GM19467 (cell line): ENCODE results near the gene OOSP4B.
"Not testable (repeated sequence)": the region's sequence is repeated elsewhere in the genome, so short reads cannot be mapped to it uniquely, and the experiment has no call there.

Experiments
- ATAC-seq: cut with Tn5 transposase; IDR thresholded peaks from one replicate; pipeline ENCODE4 v1.9.1; 2021; ENCODE audit warnings: mild to moderate bottlenecking, moderate library complexity; ENCODE audit not compliant: unreplicated experiment

OOSP4B gene

GRCh38 chr11:60016881-60017280 is at the start of gene OOSP4B:
Gene OOSP4B, plus strand, starts transcription at chr11:60017181.
- ATAC-seq = no peak

- ATAC-seq = no peak
Observed at GRCh38 chr11:59967677-59968394, 49.1 kb upstream of the OOSP4B start.

DNA sequence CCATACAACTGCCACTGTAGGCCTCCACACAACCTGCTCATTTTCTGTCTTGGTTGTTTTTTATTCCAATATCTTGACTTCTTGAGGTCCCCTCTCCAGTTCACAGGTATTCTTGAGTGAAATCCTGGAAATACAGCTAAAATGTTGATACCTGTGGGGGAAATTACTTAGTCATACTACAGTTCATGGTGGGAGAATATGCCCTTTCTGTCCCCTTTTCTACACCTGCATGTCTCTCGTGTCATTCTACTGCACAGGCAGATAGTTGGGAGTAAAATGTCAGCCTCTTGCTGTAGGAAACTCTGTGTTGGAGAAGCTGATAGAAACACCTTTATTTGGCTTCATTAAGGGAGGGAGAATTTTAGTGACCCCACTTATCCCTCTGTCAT is 48.6 kb upstream of the OOSP4B start:
- ATAC-seq = no peak

DNA sequence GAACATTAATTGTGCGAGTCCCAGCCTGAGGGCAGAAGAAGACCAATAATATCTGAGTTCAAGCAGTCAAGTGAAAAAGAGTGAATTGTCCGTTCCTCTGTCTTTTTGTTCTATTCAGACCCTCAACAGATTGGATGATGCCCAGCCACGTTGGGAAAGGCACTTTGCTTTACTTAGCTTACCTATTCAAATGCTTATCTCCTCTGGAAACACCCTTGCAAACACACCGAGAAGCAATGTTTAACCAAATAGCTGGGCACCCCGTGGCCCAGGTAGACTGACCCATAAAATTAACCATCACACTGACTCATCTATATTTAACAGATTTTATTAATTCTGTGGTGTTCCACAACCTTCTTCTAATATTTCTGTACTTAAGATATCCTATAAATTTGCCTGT is 43.9 kb upstream of the OOSP4B start:
- no peak for ATAC-seq

- no peak for ATAC-seq
Observed at GRCh38 chr11:59981106-59981770, 35.7 kb upstream of the OOSP4B start.

GRCh38 chr11:59982037-59982436 is 34.9 kb upstream of the OOSP4B start:
- not testable (repeated sequence) for ATAC-seq

DNA sequence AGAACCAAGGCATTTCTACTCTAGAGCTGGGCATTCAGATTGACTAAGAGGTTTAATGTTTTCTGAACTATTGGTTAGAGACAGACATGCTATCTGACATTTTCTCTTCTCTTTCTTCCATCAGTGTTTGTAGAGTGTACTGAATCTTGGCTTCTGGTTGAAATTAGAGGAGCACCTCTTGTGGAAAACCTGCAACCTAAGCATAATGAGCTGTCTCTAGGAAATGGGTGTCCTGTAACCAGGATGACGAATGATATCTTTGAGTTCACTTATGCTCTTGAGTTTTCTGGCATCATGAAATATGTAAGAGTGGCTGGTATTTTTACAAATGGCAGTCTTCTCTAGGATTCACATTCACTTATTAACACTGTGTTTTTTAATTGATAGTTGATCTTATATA is 33.8 kb upstream of the OOSP4B start:
- ATAC-seq = no peak

DNA sequence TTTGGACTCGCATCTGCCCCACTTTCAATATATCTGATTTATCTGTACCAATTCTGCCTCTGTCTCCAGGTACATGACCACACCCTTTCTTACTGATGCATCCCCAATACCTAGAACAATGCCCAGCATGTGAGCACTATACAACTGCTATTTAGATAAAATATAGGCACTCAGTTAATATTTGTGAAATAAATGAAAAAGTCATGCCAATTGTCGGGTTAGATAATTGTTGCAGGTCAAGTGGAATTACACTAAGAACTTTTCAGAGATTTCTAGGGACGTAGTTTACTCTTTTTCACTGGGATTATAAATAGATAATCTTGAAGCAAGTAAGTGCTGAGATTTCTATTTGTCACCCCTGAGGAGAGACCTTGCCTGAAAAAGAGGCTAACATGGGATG is 32.6 kb upstream of the OOSP4B start:
- no peak for ATAC-seq

DNA sequence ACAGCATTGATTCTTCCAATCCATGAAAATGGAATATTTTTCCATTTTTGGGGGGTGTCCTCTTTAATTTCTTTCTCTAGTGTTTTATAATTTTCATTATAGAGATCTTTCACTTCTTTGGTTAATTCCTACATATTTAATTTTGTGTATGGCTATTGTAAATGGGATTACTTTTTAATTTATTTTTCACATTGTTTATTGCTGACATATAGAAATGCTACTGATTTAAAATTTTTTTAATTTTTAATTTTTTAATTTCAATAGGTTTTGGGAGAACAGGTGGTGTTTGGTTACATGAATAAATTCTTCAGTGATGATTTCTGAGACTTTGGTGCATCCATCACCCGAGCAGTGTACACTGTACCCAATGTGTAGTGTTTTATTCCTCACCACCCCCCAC is 26.6 kb upstream of the OOSP4B start:
- ATAC-seq = no peak

DNA sequence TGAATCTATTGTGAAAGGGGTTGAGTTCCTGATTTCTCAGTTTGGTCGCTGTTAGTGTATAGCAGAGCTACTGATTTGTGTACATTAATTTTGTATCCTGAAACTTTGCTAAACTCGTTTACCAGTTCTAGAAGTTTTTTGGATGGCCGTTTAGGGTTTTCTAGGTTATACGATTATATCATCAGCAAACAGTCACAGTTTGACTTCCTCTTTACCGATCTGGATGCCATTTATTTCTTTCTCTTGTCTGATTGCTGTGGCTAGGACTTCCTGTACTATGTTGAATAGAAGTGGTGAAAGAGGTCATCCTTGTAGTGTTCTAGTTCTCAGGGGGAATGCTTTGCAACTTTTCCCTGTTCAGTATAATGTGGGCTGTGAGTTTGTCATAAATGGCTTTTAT is 24.6 kb upstream of the OOSP4B start:
- ATAC-seq = no peak

DNA sequence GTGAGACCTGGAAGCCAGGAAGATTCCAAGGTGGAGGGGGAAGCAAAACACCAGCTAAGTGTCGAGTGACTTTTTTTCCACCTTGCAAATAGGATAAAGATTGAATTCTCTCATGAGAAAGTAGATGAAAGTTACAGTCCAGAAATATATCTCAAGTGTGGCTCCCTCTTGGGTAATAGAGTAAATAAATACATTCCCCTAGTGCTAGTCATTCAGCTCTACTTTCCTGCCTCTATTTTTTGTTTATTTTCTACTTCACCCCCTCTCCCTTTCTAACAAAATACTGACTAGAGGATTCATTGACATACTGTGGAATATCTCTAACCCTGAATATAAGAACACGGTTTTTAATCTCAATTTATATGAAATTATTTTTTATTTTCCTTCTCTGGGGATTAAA is 19.2 kb upstream of the OOSP4B start:
- no peak for ATAC-seq

DNA sequence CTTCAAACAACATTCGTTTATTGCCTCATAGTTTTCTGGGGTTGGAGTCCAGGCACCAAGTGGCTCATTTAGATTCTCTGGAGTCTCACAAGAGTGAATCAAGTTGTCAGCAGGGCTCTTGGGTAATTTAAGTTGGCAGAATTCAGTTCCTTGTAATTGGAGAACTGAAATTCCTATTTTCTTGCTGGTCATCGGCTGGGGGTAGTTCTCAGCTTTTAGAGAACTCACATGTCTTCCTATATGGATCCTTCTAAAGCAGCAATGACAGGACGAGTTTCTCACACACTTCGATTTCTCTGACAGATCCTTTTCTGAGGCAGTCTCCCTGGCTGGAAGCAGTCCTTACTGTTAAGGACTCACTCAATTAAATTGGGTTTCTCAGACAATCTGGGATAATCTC is 17.3 kb upstream of the OOSP4B start:
- no peak for ATAC-seq

DNA sequence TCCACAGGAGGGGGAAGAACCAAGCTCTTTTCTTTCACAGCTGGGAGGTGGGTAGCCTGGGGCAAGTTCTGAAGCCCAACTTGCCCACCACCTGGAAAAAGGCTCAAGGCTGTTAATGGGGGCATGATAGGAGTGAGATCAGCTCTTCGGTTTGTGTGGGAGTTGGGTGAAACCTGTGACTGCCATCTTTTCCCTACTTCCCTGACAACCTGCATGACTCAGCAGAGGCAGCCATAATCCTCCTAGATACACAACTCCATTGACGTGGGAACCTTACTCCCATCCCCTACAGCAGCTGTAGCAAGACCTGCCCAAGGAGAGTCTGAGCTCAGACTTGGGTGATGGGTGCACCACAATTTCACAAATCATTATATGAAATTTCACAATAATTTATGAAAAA is 13.3 kb upstream of the OOSP4B start:
- ATAC-seq = no peak

- ATAC-seq = no peak
Observed at GRCh38 chr11:60005360-60005759, 11.6 kb upstream of the OOSP4B start.

DNA sequence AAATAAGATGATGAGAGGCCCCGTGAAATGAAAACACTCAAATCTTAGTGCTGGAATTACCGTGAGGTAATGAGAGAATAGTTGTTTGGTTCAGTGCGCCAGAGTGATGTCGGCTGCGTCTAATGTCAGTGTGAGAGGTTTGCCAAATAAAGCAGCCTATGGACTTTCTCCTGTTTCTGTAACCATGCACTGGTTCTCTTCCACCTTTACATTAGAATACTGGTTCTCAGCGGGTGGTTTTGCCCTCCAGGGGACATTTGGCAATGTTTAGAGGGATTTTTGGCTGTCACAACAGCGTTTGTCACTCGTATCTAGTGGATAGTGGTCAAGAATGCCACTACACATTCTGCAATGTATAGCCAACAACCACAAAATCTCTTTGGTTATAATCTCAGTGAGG is 1.1 kb downstream of the OOSP4B start:
- no peak for ATAC-seq

GRCh38 chr11:60020376-60020775 is 3.4 kb downstream of the OOSP4B start:
- not testable (repeated sequence) for ATAC-seq

GRCh38 chr11:60029015-60029632 is 12.1 kb downstream of the OOSP4B start:
- ATAC-seq = no peak

DNA sequence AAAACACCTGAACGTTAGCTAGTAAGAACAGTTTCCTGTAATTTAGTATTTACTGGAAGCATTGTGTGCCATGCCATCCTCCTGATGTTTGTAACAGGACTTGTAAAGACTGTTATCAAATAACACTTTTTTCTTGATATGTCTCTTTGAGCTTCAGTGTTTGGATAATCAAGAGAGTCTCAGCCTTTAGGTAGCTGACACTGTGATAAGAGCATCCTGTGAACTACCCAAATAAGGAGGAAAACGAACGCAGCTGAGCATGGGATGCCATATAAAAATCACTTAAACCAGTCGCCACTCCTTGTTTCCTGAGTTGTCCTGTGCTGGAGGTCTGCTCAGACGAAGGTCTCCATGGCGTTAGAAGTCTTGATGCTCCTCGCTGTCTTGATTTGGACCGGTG is 23.1 kb downstream of the OOSP4B start, which contains the start of gene OOSP2:
Gene OOSP2 (plus strand): TSS at position 301 of the 400 bp plus-strand sequence. CDS start 51 bp downstream, at position 352.
- ATAC-seq = no peak

GRCh38 chr11:60050422-60050821 is 33.4 kb downstream of the OOSP4B start:
- ATAC-seq = not testable (repeated sequence)

GRCh38 chr11:60050839-60051238 is 33.9 kb downstream of the OOSP4B start:
- not testable (repeated sequence) for ATAC-seq

- no peak for ATAC-seq
Observed at GRCh38 chr11:60056349-60056969, 39.5 kb downstream of the OOSP4B start, which contains the start of gene MS4A3. Gene MS4A3, plus strand, starts transcription at chr11:60056665. Its CDS starts 4,496 bp downstream, at chr11:60061161.
